GM13976 (cell line): ENCODE data around the gene SKOR1.

ENCODE experiments used
- DNase-seq: peaks from one replicate; pipeline ENCODE4 v3.0.0; 2012; ENCODE audit warnings: low spot score
- in situ Hi-C: fragments of 300-500 bp; cut with MboI; formaldehyde crosslinking; loops from one replicate; pipeline ENCODE4 v1.12.0; 2022; ENCODE audit warnings: low sequenced_read_pairs, mixed read lengths, inconsistent platforms; ENCODE audit not compliant: unreplicated experiment
- TF ChIP-seq, protein P1 (sequence below): IDR thresholded peaks from 2 replicates; pipeline ENCODE4 v1.5.1; 2012; ENCODE audit warnings: borderline replicate concordance, mild to moderate bottlenecking; ENCODE audit not compliant: insufficient read depth; ENCODE audit errors: extremely low read depth, missing control alignments, control extremely low read depth

Gene SKOR1

DNA sequence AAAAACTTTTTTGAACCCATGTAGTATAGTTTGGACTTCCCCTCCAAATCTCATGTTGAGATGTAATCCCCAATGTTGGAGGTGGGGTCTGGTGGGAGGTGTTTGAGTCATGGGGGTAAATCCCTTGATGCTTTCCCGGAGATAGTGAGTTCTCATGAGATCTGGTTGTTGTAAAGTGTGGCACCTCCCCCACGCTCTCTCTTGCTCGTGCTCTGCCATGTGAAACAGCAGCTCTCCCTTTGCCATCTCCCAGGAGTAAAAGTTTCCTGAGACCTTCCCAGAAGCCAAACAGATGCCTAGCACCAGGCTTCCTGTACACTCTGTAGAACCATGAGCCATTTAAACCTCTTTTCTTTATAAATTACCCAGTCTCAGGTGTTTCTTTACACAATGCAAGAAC lies 30.5 kb downstream of the SKOR1 start:
- DNase-seq = no peak
- TF ChIP-seq, protein P1, sequence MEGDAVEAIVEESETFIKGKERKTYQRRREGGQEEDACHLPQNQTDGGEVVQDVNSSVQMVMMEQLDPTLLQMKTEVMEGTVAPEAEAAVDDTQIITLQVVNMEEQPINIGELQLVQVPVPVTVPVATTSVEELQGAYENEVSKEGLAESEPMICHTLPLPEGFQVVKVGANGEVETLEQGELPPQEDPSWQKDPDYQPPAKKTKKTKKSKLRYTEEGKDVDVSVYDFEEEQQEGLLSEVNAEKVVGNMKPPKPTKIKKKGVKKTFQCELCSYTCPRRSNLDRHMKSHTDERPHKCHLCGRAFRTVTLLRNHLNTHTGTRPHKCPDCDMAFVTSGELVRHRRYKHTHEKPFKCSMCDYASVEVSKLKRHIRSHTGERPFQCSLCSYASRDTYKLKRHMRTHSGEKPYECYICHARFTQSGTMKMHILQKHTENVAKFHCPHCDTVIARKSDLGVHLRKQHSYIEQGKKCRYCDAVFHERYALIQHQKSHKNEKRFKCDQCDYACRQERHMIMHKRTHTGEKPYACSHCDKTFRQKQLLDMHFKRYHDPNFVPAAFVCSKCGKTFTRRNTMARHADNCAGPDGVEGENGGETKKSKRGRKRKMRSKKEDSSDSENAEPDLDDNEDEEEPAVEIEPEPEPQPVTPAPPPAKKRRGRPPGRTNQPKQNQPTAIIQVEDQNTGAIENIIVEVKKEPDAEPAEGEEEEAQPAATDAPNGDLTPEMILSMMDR = no peak
- in situ Hi-C loops = loop anchor here (25.0 kb wide), 2 partner anchors 206 to 306 kb away; partner anchors contain the start of gene PIAS1

DNA sequence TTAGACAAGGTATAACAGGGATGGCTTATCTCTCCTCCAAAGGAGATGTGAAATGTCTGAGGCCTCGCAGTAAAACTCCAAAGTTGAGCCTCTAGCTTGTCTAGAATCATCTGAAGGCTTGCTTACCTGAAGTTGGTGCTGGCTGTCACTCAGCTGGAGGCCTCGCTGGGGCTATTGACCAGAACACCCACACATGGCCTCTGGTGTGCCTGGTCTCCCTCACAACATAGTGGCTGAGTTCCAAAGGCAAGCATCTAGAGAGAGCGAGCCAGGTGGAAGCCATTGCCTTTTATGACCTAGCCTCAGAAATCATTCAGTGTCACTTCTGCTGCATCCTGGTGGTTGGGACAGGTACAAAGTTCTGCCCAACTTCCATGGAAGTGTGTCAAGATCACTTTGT lies 31.9 kb downstream of the SKOR1 start:
- no peak for DNase-seq
- TF ChIP-seq, protein P1 = no peak
- in situ Hi-C loops = loop anchor here (25.0 kb wide), 2 partner anchors 205 to 305 kb away; partner anchors contain the start of gene PIAS1

DNA sequence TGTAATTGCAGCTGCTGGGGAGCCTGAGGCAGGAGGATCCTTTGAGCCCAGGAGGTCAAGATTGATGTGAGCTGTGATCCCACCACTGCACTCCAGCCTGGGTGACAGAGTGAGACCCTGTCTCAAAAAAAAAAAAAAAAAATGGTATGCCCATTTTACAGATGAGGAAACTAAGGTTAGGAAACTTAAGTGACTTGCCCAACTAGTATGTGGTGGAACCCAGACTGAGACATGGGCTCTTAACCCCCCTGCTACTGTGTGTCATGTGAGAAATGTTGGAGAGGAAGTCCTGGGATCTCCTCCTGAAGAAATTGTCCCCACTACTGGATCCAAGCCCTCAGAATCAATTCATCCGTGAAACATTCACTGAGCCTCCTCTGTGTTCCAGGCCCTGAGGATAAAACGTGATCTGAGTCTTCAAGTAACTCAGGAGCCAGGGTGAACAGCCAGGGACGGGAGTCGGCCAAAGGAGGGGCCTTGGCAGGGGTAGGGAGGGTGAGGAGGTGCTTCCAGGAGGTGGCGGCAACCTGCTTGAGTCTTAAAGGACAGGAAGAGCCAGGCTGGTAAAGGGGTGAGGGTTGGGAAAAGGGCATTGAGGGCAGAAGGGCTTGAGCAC lies 34.1 kb downstream of the SKOR1 start:
- in situ Hi-C loops = loop anchor here (25.0 kb wide), 2 partner anchors 203 to 303 kb away; partner anchors contain the start of gene PIAS1
- TF ChIP-seq, protein P1 = no peak
- DNase-seq = no peak

DNA sequence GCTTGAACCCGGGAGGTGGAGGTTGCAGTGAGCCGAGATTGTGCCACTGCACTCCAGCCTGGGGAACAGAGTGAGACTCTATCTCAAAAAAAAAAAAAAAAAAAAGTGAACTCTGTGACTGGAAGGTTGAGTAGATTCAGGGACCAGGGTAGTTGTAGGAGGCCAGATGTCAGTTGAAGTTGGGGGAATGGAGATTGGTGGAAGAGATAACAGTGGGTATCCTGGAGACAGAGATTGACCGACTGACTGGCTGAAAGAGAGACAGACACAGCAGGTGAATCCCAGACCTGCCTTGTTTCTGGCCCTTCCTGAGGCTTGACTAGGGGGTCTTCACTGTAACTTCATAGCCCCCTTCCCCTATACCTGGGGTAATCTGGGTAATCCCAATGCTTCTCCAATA lies 36.7 kb downstream of the SKOR1 start:
- DNase-seq = no peak
- in situ Hi-C loops = loop anchor here (25.0 kb wide), 2 partner anchors 200 to 300 kb away; partner anchors contain the start of gene PIAS1

DNA sequence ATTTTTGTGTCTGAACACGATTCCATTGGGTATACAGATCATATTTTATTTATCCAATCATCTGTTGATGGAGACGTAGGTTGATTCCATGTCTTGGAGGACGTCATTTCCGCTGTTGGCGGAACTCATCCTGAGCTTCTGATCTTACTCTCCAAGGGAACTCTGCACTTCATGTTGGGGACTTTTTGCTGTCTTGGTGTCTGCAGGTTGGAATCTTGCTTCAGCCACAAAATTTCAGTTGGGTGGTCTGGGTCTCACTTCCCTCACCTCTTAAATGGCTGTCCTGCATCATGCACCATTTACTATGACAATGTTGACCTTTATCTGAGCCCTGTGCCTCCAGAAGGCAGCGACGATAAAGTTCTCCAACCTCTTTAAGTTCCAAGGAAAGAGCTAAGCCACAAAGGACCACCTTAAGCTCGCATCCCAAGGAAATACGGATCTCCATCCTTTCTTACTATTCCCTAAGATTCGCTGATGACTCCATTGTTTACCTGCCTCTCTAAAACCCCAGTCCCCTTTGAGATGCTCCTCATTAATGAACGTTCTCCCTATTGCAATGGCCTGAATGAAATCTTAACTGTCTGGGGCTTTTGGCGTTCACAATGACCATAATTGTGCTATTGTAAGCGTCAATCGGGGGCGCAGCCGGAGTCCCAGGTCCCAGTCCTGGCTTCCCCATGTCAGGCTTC lies 37.6 kb downstream of the SKOR1 start:
- TF ChIP-seq, protein P1 = no peak
- DNase-seq = peak; percentile 52
- in situ Hi-C loops = loop anchor here (25.0 kb wide), 2 partner anchors 199 to 299 kb away; partner anchors contain the start of gene PIAS1

More for the DNA sequence above, 36.7 kb downstream of the SKOR1 start:
- TF ChIP-seq, protein P1 = no peak

DNA sequence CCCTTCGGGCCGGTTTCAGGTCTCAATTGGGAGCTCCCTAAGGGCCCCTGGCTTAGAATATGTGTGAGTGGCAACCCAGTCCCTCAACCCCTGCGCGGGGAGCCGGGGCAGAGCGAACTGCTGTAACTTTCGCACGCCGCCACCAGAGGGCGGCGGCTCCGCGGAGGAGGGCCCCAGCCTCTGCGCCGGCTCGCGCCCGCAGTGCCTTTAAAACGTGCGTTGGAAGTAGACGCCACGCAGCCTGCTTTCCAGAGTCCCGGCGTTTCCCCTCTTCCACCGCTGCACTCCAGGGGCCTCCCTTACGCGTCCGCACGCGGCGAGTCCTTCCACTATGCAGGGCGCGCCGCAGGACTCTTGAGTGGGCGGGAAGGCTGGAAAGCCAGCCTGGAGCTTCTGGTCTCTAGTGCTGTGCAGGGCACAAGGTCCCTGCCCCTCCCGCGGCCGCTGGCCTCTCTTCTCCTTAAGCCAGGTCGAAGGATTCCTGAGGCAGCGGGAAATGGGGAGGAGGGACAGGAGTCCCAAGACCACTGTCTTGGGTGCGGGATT lies 38.2 kb downstream of the SKOR1 start:
- TF ChIP-seq, protein P1 = peak; percentile 83
- in situ Hi-C loops = loop anchor here (25.0 kb wide), 2 partner anchors 199 to 299 kb away; partner anchors contain the start of gene PIAS1
- DNase-seq = peak; percentile 88
